OCI-LY3 (cell line): ENCODE data around the gene AFAP1.

ENCODE experiments used
- CTCF ChIP-seq: fragments of 200-600, 300-600 bp; sonication (generic); IDR thresholded peaks from 2 replicates; pipeline ENCODE4 v1.5.1; 2014; ENCODE audit warnings: antibody characterized with exemption, low read length, low read depth
- EZH2phosphoT487 ChIP-seq: fragments of 200-600 bp; shearing (Covaris generic); IDR thresholded peaks from 2 replicates; pipeline ENCODE4 v1.6.1; 2018; ENCODE audit warnings: antibody characterized with exemption, mixed run types, low read depth

- TF ChIP-seq CTCF (no peak), EZH2phosphoT487 (no peak)
Observed at GRCh38 chr4:7831330-7831729, 108.3 kb downstream of the AFAP1 start.
